SK-N-SH treated with all-trans-retinoic acid at 6 μM for 48 hours (cell line): Measurements from ENCODE around the gene ZNF140.

Experiments used
- ATAC-seq: fragments of 200-7000 bp; cut with Tn5 transposase; 3 replicates; pipeline ENCODE4 v1.9.1; 2020; ENCODE audit warnings: mild to moderate bottlenecking, moderate library complexity
- ARNTL ChIP-seq: fragments of 450-650 bp; formaldehyde crosslinking; IDR thresholded peaks from 2 replicates; pipeline ENCODE4 v1.5.0; 2020; ENCODE audit warnings: low read depth, mild to moderate bottlenecking, moderate library complexity, borderline replicate concordance
- BACH2 ChIP-seq: fragments of 250-450 bp; sonication (Bioruptor Pico); IDR thresholded peaks from 2 replicates; pipeline ENCODE4 v1.9.0; 2021; ENCODE audit warnings: mild to moderate bottlenecking, borderline replicate concordance
- CSDC2 ChIP-seq: fragments of 250-450 bp; sonication (Bioruptor Pico); IDR thresholded peaks from 2 replicates; pipeline ENCODE4 v1.5.0; 2020; ENCODE audit warnings: mild to moderate bottlenecking, moderate library complexity
- CSRNP3 ChIP-seq: fragments of 250-450 bp; sonication (Bioruptor Pico); IDR thresholded peaks from 2 replicates; pipeline ENCODE4 v1.5.1; 2021; ENCODE audit warnings: mild to moderate bottlenecking, moderate library complexity
- ESRRG ChIP-seq: fragments of 250-450 bp; sonication (Bioruptor Pico); IDR thresholded peaks from 2 replicates; pipeline ENCODE4 v1.6.1; 2021; ENCODE audit warnings: mild to moderate bottlenecking
- GLIS3 ChIP-seq: fragments of 250-450 bp; sonication (Bioruptor Pico); IDR thresholded peaks from 2 replicates; pipeline ENCODE4 v1.5.0; 2020; ENCODE audit warnings: mild to moderate bottlenecking, moderate library complexity
- OSR1 ChIP-seq: fragments of 250-450 bp; sonication (Bioruptor Pico); IDR thresholded peaks from 2 replicates; pipeline ENCODE4 v1.8.0; 2022; ENCODE audit warnings: moderate library complexity, mild to moderate bottlenecking, inconsistent platforms
- PPARA ChIP-seq: fragments of 250-450 bp; sonication (Bioruptor Pico); IDR thresholded peaks from 2 replicates; pipeline ENCODE4 v1.5.0; 2020; ENCODE audit warnings: mild to moderate bottlenecking, borderline replicate concordance
- RARB ChIP-seq: fragments of 250-450 bp; sonication (Bioruptor Pico); IDR thresholded peaks from 2 replicates; pipeline ENCODE4 v1.8.0; 2021; ENCODE audit warnings: mild to moderate bottlenecking, moderate library complexity
- SNAI2 ChIP-seq: fragments of 250-450 bp; sonication (Bioruptor Pico); IDR thresholded peaks from 2 replicates; pipeline ENCODE4 v1.5.0; 2020; ENCODE audit warnings: mild to moderate bottlenecking, moderate library complexity
- TCF4 ChIP-seq: fragments of 250-450 bp; sonication (Bioruptor Pico); IDR thresholded peaks from 2 replicates; pipeline ENCODE4 v1.8.0; 2021; ENCODE audit warnings: mild to moderate bottlenecking, moderate library complexity, borderline replicate concordance
- TOX ChIP-seq: fragments of 250-450 bp; sonication (Bioruptor Pico); IDR thresholded peaks from 2 replicates; pipeline ENCODE4 v1.8.0; 2021; ENCODE audit warnings: mild to moderate bottlenecking, moderate library complexity, borderline replicate concordance
- TSHZ2 ChIP-seq: fragments of 250-450 bp; sonication (Bioruptor Pico); IDR thresholded peaks from 2 replicates; pipeline ENCODE4 v1.5.0; 2020; ENCODE audit warnings: mild to moderate bottlenecking, moderate library complexity
- ZC3H10 ChIP-seq: fragments of 250-450 bp; sonication (Bioruptor Pico); IDR thresholded peaks from 2 replicates; pipeline ENCODE4 v1.5.1; 2021; ENCODE audit warnings: mild to moderate bottlenecking, moderate library complexity
- ZFP3 ChIP-seq: fragments of 250-450 bp; sonication (Bioruptor Pico); IDR thresholded peaks from 2 replicates; pipeline ENCODE4 v1.5.0; 2020; ENCODE audit warnings: mild to moderate bottlenecking, moderate library complexity
- ZFP30 ChIP-seq: fragments of 450-650 bp; formaldehyde crosslinking; IDR thresholded peaks from 2 replicates; pipeline ENCODE4 v1.5.0; 2022; ENCODE audit warnings: mild to moderate bottlenecking, moderate library complexity
- ZNF565 ChIP-seq: fragments of 450-650 bp; formaldehyde crosslinking; conservative IDR thresholded peaks from 2 replicates; pipeline ENCODE4 v1.5.0; 2020; ENCODE audit warnings: low read depth, mild to moderate bottlenecking, moderate library complexity
- ZNF70 ChIP-seq: fragments of 450-650 bp; formaldehyde crosslinking; IDR thresholded peaks from 2 replicates; pipeline ENCODE4 v1.5.0; 2020; ENCODE audit warnings: mild to moderate bottlenecking, moderate library complexity
- ZNF8 ChIP-seq: fragments of 450-650 bp; formaldehyde crosslinking; IDR thresholded peaks from 2 replicates; pipeline ENCODE4 v1.5.0; 2020; ENCODE audit warnings: mild to moderate bottlenecking, moderate library complexity
- TF ChIP-seq, protein P1 (sequence below): fragments of 250-450 bp; sonication (Bioruptor Pico); IDR thresholded peaks from 2 replicates; pipeline ENCODE4 v1.5.1; 2020; ENCODE audit warnings: low read depth, mild to moderate bottlenecking, moderate library complexity
- TF ChIP-seq, protein P2 (sequence below): fragments of 250-450 bp; sonication (Bioruptor Pico); IDR thresholded peaks from 2 replicates; pipeline ENCODE4 v1.8.0; 2021; ENCODE audit warnings: low read depth, mild to moderate bottlenecking, moderate library complexity, borderline replicate concordance
- TF ChIP-seq, protein P3 (sequence below): fragments of 250-450 bp; sonication (Bioruptor Pico); IDR thresholded peaks from 2 replicates; pipeline ENCODE4 v1.8.0; 2020; ENCODE audit warnings: mild to moderate bottlenecking, moderate library complexity, borderline replicate concordance

The ZNF140 gene

DNA sequence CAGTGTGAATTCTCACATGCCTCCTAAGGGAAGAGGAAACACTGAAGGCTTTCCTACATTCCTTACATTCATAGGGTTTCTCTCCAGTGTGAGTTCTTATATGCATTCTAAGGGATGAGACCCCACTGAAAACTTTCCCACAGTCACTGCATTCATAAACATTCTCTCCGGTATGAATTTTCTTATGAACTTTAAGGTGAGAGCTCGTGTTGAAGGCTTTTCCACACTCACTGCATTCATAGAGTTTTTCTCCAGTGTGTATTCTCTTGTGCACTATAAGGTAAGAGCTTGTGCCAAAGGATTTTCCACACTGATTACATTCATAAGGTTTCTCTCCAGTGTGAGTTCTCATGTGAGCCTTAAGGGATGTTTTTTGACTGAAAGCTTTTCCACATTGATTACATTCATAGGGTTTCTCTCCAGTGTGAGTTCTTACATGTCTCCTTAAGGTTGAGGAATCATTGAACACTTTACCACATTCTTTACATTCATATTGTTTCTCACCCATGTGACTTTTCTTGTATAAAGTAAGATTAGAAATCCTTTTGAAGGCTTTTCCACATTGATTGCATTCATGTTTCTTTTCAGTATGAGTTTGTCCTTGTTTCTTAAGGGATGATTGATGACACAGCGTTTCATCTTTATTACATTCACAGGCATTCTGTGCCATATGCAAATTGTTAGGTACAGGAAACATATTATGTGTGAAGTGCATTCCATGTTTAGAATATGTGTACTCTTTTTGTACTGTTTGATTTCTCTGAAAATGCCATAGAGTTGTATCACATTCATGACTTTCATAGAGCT lies 39.9 kb downstream of the ZNF140 start:
- no peak for ATAC-seq

GRCh38 chr12:133124674-133125073 lies 44.0 kb downstream of the ZNF140 start:
- ATAC-seq: no peak
- TF ChIP-seq CSRNP3 (no peak), BACH2 (CRISPR knock-in tag) (no peak), ZNF70 (no peak), GLIS3 (no peak), RARB (CRISPR knock-in tag) (no peak), ARNTL (CRISPR knock-in tag) (no peak), TCF4 (no peak), TSHZ2 (CRISPR knock-in tag) (no peak), ZFP30 (CRISPR knock-in tag) (no peak)

More for the DNA sequence above, 39.9 kb downstream of the ZNF140 start:
- TF ChIP-seq ZC3H10 (CRISPR knock-in tag) (no peak), TSHZ2 (CRISPR knock-in tag) (no peak), CSRNP3 (no peak), ZFP3 (CRISPR knock-in tag) (no peak), ZFP30 (CRISPR knock-in tag) (no peak), CSDC2 (no peak), ZNF8 (no peak), TCF4 (no peak), PPARA (CRISPR knock-in tag) (no peak), ZNF565 (CRISPR knock-in tag) (no peak), BACH2 (CRISPR knock-in tag) (no peak), TOX (CRISPR knock-in tag) (no peak), OSR1 (CRISPR knock-in tag) (no peak), ESRRG (CRISPR knock-in tag) (no peak), ZNF70 (no peak), SNAI2 (no peak)
- TF ChIP-seq, protein P1, sequence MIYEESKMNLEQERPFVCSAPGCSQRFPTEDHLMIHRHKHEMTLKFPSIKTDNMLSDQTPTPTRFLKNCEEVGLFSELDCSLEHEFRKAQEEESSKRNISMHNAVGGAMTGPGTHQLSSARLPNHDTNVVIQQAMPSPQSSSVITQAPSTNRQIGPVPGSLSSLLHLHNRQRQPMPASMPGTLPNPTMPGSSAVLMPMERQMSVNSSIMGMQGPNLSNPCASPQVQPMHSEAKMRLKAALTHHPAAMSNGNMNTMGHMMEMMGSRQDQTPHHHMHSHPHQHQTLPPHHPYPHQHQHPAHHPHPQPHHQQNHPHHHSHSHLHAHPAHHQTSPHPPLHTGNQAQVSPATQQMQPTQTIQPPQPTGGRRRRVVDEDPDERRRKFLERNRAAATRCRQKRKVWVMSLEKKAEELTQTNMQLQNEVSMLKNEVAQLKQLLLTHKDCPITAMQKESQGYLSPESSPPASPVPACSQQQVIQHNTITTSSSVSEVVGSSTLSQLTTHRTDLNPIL (CRISPR knock-in tag): no peak
- TF ChIP-seq, protein P2, sequence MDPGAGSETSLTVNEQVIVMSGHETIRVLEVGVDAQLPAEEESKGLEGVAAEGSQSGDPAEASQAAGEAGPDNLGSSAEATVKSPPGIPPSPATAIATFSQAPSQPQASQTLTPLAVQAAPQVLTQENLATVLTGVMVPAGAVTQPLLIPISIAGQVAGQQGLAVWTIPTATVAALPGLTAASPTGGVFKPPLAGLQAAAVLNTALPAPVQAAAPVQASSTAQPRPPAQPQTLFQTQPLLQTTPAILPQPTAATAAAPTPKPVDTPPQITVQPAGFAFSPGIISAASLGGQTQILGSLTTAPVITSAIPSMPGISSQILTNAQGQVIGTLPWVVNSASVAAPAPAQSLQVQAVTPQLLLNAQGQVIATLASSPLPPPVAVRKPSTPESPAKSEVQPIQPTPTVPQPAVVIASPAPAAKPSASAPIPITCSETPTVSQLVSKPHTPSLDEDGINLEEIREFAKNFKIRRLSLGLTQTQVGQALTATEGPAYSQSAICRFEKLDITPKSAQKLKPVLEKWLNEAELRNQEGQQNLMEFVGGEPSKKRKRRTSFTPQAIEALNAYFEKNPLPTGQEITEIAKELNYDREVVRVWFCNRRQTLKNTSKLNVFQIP (CRISPR knock-in tag): no peak
- TF ChIP-seq, protein P3, sequence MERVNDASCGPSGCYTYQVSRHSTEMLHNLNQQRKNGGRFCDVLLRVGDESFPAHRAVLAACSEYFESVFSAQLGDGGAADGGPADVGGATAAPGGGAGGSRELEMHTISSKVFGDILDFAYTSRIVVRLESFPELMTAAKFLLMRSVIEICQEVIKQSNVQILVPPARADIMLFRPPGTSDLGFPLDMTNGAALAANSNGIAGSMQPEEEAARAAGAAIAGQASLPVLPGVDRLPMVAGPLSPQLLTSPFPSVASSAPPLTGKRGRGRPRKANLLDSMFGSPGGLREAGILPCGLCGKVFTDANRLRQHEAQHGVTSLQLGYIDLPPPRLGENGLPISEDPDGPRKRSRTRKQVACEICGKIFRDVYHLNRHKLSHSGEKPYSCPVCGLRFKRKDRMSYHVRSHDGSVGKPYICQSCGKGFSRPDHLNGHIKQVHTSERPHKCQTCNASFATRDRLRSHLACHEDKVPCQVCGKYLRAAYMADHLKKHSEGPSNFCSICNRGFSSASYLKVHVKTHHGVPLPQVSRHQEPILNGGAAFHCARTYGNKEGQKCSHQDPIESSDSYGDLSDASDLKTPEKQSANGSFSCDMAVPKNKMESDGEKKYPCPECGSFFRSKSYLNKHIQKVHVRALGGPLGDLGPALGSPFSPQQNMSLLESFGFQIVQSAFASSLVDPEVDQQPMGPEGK (CRISPR knock-in tag): no peak
